HEK293T (cell line): Measurements from ENCODE around the gene EYS.

Experiments used
- CTCF ChIA-PET: fragments of 350-600 bp; formaldehyde crosslinking; extraction: SDS; loops from one replicate; lab custom pipeline; 2021; ENCODE audit warnings: antibody characterized with exemption, inconsistent platforms; lab: Yijun Ruan, JAX
- POLR2A ChIA-PET: fragments of 350-600 bp; formaldehyde crosslinking; extraction: SDS; loops from one replicate; lab custom pipeline; 2020; ENCODE audit warnings: antibody characterized with exemption, inconsistent platforms; lab: Yijun Ruan, JAX
- DNase-seq: peaks from one replicate; pipeline ENCODE4 v3.0.0; 2012; ENCODE audit warnings: mixed read lengths; ENCODE audit errors: extremely low spot score
- ARNT ChIP-seq: fragments of 450-650 bp; IDR thresholded peaks from 2 replicates; pipeline ENCODE4 v1.6.1; 2017; ENCODE audit warnings: mild to moderate bottlenecking
- BHLHE40 ChIP-seq: fragments of 450-650 bp; IDR thresholded peaks from 2 replicates; pipeline ENCODE4 v1.6.1; 2016; ENCODE audit warnings: mild to moderate bottlenecking, moderate library complexity, borderline replicate concordance
- CTBP1 ChIP-seq: fragments of 450-650 bp; IDR thresholded peaks from 2 replicates; pipeline ENCODE4 v1.6.1; 2016; ENCODE audit warnings: borderline replicate concordance
- ELF4 ChIP-seq: fragments of 450-650 bp; IDR thresholded peaks from 2 replicates; pipeline ENCODE4 v1.6.1; 2017; ENCODE audit warnings: antibody characterized with exemption
- FOXA1 ChIP-seq: fragments of 450-650 bp; IDR thresholded peaks from 2 replicates; pipeline ENCODE4 v1.6.1; 2016; ENCODE audit warnings: mild to moderate bottlenecking
- FOXK2 ChIP-seq: fragments of 450-650 bp; IDR thresholded peaks from 2 replicates; pipeline ENCODE4 v1.6.1; 2016; ENCODE audit warnings: mild to moderate bottlenecking
- FOXM1 ChIP-seq: fragments of 450-650 bp; IDR thresholded peaks from 2 replicates; pipeline ENCODE4 v1.6.1; 2017; ENCODE audit warnings: mild to moderate bottlenecking, borderline replicate concordance
- HDGF ChIP-seq: fragments of 450-650 bp; IDR thresholded peaks from 2 replicates; pipeline ENCODE4 v1.6.1; 2017; ENCODE audit warnings: antibody characterized with exemption, borderline replicate concordance
- L3MBTL2 ChIP-seq: fragments of 450-650 bp; conservative IDR thresholded peaks from 2 replicates; pipeline ENCODE4 v1.6.1; 2016; ENCODE audit warnings: mild to moderate bottlenecking
- LEF1 ChIP-seq: fragments of 450-650 bp; IDR thresholded peaks from 2 replicates; pipeline ENCODE4 v1.6.1; 2017; ENCODE audit warnings: mild to moderate bottlenecking, borderline replicate concordance
- NFRKB ChIP-seq: fragments of 450-650 bp; IDR thresholded peaks from 2 replicates; pipeline ENCODE4 v1.6.1; 2016; ENCODE audit warnings: mild to moderate bottlenecking, moderate library complexity
- SP1 ChIP-seq: fragments of 450-650 bp; IDR thresholded peaks from 2 replicates; pipeline ENCODE4 v1.6.1; 2017
- TARDBP ChIP-seq: fragments of 450-650 bp; IDR thresholded peaks from 2 replicates; pipeline ENCODE4 v1.6.1; 2016
- ZNF384 ChIP-seq: fragments of 450-650 bp; IDR thresholded peaks from 2 replicates; pipeline ENCODE4 v1.6.1; 2016
- TF ChIP-seq, protein P1 (sequence below): fragments of 450-650 bp; IDR thresholded peaks from 2 replicates; pipeline ENCODE4 v1.6.1; 2016

Gene EYS

DNA sequence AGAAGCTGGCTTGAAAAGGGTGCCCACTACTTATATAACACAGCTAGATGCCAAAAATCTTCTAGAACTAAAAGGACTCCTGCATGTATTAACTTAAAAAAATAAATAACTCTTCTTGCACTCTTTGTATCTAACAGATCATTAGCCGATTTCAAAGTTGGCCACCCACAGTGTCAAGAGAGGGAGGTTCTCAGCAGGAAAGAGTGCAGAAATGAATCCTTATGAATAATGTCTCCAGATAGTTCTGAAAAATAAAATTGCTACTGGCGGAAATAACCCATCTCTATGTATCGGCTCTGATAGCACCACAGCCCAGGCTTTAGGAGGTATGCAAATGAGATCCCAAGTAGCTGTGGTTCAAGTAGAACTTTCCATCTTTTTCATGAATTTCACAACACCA, 1838.7 kb downstream of the EYS start:
- no peak for DNase-seq
- no peak for TF ChIP-seq FOXA1
- no peak for TF ChIP-seq ELF4
- TF ChIP-seq TARDBP: no peak
- TF ChIP-seq NFRKB: no peak
- no peak for TF ChIP-seq CTBP1
- TF ChIP-seq ARNT: no peak
- TF ChIP-seq FOXM1: no peak
- no peak for TF ChIP-seq L3MBTL2
- TF ChIP-seq FOXK2: no peak
- no peak for TF ChIP-seq SP1
- POLR2A ChIA-PET: no interaction called here
- CTCF ChIA-PET: no interaction called here

- no peak for DNase-seq
- ChIA-PET CTCF (interaction anchor here (0.6 kb wide), 1 partner anchor 42 kb away, joined by 3 read pairs; no protein-coding TSS in a partner anchor), POLR2A (no interaction called here)
- TF ChIP-seq FOXK2 (no peak), FOXA1 (no peak), TARDBP (no peak), NFRKB (no peak), FOXM1 (no peak), ARNT (no peak), HDGF (no peak)
- TF ChIP-seq, protein P1, sequence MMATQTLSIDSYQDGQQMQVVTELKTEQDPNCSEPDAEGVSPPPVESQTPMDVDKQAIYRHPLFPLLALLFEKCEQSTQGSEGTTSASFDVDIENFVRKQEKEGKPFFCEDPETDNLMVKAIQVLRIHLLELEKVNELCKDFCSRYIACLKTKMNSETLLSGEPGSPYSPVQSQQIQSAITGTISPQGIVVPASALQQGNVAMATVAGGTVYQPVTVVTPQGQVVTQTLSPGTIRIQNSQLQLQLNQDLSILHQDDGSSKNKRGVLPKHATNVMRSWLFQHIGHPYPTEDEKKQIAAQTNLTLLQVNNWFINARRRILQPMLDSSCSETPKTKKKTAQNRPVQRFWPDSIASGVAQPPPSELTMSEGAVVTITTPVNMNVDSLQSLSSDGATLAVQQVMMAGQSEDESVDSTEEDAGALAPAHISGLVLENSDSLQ: 0 out of 2 replicates have a peak, but pooled peaks have one; percentile 23
Measured at GRCh38 chr6:63864671-63865318, 1842.2 kb downstream of the EYS start.

GRCh38 chr6:63864061-63864460, 1843.0 kb downstream of the EYS start:
- ChIA-PET CTCF (no interaction called here), POLR2A (no interaction called here)
- TF ChIP-seq ELF4 (no peak), HDGF (no peak), FOXM1 (no peak), NFRKB (no peak), FOXA1 (no peak)
- TF ChIP-seq, protein P1: no peak

GRCh38 chr6:63862486-63863198, 1844.4 kb downstream of the EYS start:
- CTCF ChIA-PET: no interaction called here
- TF ChIP-seq FOXM1 (no peak), LEF1 (no peak)
- no peak for DNase-seq
- POLR2A ChIA-PET: no interaction called here

More at GRCh38 chr6:63864061-63864460, 1843.0 kb downstream of the EYS start:
- no peak for DNase-seq

DNA sequence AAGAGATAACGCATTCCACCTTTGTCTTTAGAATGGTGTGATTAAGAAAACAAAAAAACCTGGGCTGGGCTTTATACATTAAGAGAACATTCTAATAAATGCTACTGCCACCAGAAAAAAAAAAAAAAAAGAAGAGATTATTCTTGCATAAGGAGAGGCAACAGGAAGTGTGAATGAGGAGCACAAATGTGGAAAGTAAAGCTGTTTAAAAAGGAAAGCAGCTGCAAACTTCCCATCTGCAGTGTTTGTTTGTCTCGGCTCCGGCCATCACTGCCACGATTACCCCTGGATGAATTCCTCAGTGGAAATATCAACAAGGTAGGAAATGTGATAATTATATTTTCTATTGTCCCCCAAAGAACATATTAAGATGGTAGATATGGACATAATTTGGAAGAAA, 1847.5 kb downstream of the EYS start:
- POLR2A ChIA-PET: no interaction called here
- no peak for DNase-seq
- CTCF ChIA-PET: no interaction called here
- TF ChIP-seq LEF1 (no peak), ARNT (no peak), TARDBP (no peak), L3MBTL2 (no peak), SP1 (no peak), FOXM1 (no peak), ZNF384 (no peak), BHLHE40 (no peak), NFRKB (no peak)

DNA sequence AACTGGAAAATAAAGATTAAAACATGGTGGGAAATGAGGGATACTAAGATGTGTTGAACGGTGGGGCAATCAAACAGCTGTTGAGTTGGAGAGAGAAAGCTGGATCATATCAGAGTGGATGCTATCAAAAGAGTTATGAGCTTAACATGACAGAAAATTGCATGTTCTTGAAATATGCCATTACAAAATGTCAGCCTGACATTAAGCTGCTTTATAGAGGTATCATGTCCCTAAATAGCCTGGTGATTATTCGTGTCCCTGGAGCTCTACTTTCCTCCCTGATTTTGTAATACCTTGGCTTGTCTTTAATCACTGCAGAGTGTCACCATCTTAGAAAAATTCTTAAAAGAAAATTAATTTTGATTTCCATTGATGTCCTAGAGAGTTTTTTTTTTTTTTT, 1848.3 kb downstream of the EYS start:
- TF ChIP-seq FOXA1: no peak
- no peak for TF ChIP-seq BHLHE40
- no peak for TF ChIP-seq ELF4
- TF ChIP-seq, protein P1: no peak
- ChIA-PET CTCF (interaction anchor here (0.6 kb wide), 1 partner anchor 44 kb away, joined by 3 read pairs; no protein-coding TSS in a partner anchor), POLR2A (no interaction called here)
- DNase-seq: no peak

DNA sequence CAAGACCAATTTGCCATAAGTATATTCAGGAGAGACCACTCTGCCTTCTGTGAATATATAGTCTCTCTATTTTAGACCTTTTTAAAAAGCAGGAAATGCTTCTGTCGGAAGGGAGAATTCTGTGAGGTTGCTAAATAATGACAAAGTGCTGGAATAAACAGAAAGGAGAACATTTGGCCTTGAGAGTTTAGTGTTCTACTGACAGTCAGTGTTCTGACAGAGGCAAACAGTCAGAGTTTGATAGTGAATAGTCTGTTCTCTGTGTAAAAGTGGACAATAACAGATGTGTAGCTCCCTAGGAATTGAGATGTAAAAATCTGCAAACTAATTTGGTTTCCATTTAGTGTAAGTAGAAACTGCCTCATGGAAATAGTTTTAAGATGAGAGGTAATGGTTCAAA, 1850.8 kb downstream of the EYS start:
- DNase-seq: no peak
- POLR2A ChIA-PET: no interaction called here
- CTCF ChIA-PET: no interaction called here
- TF ChIP-seq FOXM1 (no peak), ELF4 (no peak), BHLHE40 (no peak)
